ENCODE results near the gene PTDSS2. TPM values are rescaled to one million over a fixed set of nuclear protein-coding genes. Genes with fewer than 3 reads are reported as not detected.
A peak's percentile ranks its signal among the peaks of the same experiment; 100 is the strongest.

PTDSS2 gene
- total RNA-seq, 2 donors from 2014 or later = 20.6 to 22.5 TPM

DNA sequence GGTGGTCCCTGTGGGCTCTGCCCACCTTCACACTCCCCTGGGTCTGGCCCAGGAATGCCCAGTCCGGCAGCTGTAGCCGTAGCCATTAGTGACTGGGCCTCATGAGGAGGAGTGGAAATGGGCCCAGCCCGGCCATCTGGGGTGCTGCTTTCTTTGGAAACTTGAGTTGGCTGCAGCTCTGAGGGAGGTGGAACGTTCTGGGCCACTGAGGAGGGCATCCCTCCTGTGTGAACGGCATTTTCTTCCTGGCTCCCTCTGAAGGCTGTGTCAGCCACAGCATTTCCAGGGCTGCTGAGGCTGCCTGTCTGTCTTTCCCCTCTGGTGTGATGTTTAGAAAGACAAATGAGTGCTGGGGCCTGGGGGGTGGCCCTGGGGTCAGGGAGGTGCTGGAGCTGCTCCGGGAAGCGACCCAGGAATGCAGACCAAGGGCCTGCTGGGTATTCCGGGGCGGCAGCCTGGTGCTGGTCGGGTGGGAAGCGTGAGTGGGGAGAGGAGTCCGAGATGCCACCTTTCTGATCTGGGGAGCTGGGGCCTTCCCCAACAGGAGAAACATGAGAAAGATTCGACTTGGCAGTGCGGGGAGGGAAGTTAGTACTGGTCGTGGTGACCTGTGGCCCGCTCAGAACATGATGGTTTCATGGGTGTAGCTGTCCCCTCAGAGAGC is 27.1 kb downstream of the PTDSS2 start:
- ATAC-seq (replicated peaks in 1 of 2) = no peak
- Mint-ChIP-seq H3K27me3 (ENCODE audit: low read depth) (no peaks in the 10 kb centered on the region), H3K4me1 (ENCODE audit: low read depth) (no peaks in the 10 kb centered on the region), H3K4me3 (no peak overlapping the region), H3K27ac (no peak overlapping the region), H3K9me3 (no peaks in the 10 kb centered on the region), H3K36me3 (ENCODE audit: insufficient read depth in 2 of 2) (no peaks in the 10 kb centered on the region)
- no peak for DNase-seq

DNA sequence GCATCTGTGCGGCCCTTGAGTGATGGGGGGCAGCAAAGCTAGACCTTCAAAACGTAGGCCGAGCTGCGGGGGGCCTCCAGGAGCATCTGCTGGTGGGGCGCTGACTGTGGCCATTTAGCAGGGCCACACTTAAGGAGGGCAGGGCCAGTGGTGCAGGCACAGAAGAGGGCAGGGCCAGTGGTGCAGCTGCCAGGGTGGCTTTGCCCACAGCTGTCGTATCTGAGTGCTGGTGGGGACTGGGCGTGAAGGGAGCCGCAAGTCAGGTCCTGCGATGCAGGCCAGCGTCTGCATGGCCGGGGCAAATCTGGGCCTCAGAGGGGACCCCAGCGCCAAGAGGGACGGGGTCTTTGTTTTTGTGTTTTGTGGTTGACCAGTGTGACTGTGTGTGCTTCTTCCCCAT is 29.2 kb downstream of the PTDSS2 start:
- Mint-ChIP-seq H3K4me3 (no peak overlapping the region), H3K27ac (no peak overlapping the region), H3K4me1 (ENCODE audit: low read depth) (no peaks in the 10 kb centered on the region), H3K36me3 (ENCODE audit: insufficient read depth in 2 of 2) (no peaks in the 10 kb centered on the region), H3K27me3 (ENCODE audit: low read depth) (no peaks in the 10 kb centered on the region), H3K9me3 (no peaks in the 10 kb centered on the region)
- DNase-seq (no peak), ATAC-seq (replicated peaks in 1 of 2) (no peak)

DNA sequence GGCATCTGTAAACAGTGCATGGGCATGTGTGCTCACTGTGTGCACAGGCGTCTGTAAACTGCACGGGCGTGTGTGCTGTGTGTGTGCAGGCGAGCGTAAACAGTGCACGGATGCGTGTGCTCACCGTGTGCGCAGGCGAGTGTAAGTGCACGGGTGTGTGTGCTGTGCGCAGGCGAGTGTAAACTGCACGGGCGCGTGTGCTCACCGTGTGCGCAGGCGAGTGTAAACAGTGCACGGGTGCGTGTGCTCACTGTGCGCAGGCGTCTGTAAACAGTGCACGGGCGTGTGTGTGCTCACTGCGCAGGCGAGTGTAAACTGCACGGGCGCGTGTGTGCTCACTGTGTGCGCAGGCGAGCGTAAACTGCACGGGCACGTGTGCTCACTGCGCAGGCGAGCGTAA is 34.5 kb downstream of the PTDSS2 start:
- Mint-ChIP-seq H3K27me3 (ENCODE audit: low read depth) (no peaks in the 10 kb centered on the region), H3K9me3 (no peaks in the 10 kb centered on the region), H3K36me3 (ENCODE audit: insufficient read depth in 2 of 2) (no peaks in the 10 kb centered on the region), H3K4me1 (ENCODE audit: low read depth) (no peaks in the 10 kb centered on the region), H3K4me3 (no peak overlapping the region), H3K27ac (no peak overlapping the region)
- ATAC-seq (replicated peaks in 1 of 2) (no peak), DNase-seq (no peak)

DNA sequence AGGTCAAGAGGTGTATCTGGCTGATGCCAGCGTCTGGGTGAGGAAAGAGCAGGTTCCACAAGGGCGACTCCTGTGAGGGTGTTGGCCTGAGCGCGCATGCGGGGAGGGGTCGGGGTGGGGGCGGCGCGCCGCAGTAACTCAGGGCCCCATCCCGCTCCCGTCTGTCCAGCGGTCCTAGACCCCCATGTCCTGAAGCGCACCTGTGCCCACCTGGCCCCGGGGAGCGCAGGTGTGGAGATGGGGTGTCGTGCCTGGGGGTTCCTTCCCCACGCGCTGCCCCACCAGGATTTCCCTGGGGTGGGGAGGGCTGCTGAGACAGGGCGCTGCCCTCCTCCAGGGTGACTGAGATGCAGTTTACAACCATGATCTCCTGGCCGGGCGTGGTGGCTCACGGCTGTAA is 36.1 kb downstream of the PTDSS2 start:
- Mint-ChIP-seq H3K9me3 (no peaks in the 10 kb centered on the region), H3K36me3 (ENCODE audit: insufficient read depth in 2 of 2) (no peaks in the 10 kb centered on the region), H3K27ac (no peak overlapping the region), H3K27me3 (ENCODE audit: low read depth) (no peaks in the 10 kb centered on the region), H3K4me1 (ENCODE audit: low read depth) (no peaks in the 10 kb centered on the region), H3K4me3 (no peak overlapping the region)
- DNase-seq (no peak), ATAC-seq (replicated peaks in 1 of 2) (no peak)

DNA sequence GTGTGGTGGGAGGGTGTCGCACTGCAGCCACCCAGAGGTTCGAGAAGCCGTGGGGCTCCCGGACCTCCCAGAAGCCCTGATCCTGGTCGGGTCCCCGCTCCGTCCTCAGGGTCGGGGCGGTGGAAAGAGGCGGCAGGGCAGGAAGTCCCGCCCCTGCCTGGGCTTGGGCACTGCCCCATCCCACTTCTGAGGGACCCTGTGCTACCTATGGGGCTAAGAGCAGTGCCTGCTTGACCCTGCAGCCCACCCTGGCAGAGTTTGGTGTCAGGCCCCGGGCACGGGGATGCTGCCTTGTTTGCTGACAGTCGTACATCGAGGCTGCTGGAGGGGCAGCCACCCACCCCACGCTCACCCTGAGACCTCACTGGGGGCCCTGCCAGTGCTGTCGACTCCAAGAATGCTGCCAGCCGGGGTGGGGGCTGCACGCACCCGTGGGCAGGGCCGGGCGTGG is 37.5 kb downstream of the PTDSS2 start:
- H3K36me3 Mint-ChIP-seq (ENCODE audit: insufficient read depth in 2 of 2) = no peaks in the 10 kb centered on the region
- no peak for ATAC-seq (replicated peaks in 1 of 2)
- no peak for DNase-seq
- H3K27me3 Mint-ChIP-seq (ENCODE audit: low read depth) = no peaks in the 10 kb centered on the region
- H3K4me3 Mint-ChIP-seq = no peak overlapping the region
- no peak overlapping the region for H3K27ac Mint-ChIP-seq
- H3K4me1 Mint-ChIP-seq (ENCODE audit: low read depth) = no peaks in the 10 kb centered on the region
- no peaks in the 10 kb centered on the region for H3K9me3 Mint-ChIP-seq

DNA sequence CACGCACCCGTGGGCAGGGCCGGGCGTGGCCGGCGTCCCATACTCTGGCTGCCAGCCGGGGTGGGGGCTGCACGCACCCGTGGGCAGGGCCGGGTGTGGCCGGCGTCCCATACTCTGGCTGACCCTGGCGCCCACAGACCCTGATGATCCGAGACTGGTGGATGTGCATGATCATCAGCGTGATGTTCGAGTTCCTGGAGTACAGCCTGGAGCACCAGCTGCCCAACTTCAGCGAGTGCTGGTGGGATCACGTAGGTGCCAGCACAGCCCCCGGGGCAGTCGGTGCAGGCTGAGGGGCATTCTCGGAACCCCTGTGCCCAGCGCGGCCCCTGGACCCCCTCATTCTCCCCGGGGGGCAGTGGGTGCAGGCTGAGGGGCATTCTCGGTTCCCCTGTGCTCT is 38.0 kb downstream of the PTDSS2 start:
- no peaks in the 10 kb centered on the region for H3K9me3 Mint-ChIP-seq
- no peaks in the 10 kb centered on the region for H3K4me1 Mint-ChIP-seq (ENCODE audit: low read depth)
- no peaks in the 10 kb centered on the region for H3K27me3 Mint-ChIP-seq (ENCODE audit: low read depth)
- DNase-seq (no peak), ATAC-seq (replicated peaks in 1 of 2) (no peak)
- no peak overlapping the region for H3K27ac Mint-ChIP-seq
- H3K4me3 Mint-ChIP-seq = no peak overlapping the region
- no peaks in the 10 kb centered on the region for H3K36me3 Mint-ChIP-seq (ENCODE audit: insufficient read depth in 2 of 2)

DNA sequence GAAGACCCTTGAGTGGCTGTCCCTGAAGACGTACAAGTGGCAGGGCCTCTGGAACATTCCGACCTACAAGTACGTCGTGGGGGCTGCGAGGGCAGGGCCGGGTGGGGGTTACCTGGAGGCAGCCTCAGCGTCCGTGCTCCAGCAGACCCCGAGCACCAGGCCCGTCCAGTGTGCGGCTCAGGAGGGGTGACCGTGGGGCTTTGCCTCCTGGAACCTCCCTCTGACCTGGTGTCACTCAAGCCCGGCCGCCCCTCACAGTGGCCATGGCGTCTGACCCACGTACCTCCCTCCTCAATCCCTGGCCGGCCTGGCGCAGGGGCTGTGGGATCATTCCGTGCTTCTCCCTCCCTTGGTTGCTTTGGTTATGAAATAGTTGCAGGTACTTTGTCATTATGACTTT is 38.5 kb downstream of the PTDSS2 start:
- no peak overlapping the region for H3K4me3 Mint-ChIP-seq
- H3K9me3 Mint-ChIP-seq = no peaks in the 10 kb centered on the region
- no peak for DNase-seq
- H3K4me1 Mint-ChIP-seq (ENCODE audit: low read depth) = no peaks in the 10 kb centered on the region
- H3K27ac Mint-ChIP-seq = no peak overlapping the region
- H3K27me3 Mint-ChIP-seq (ENCODE audit: low read depth) = no peaks in the 10 kb centered on the region
- ATAC-seq (replicated peaks in 1 of 2) = no peak
- no peaks in the 10 kb centered on the region for H3K36me3 Mint-ChIP-seq (ENCODE audit: insufficient read depth in 2 of 2)

DNA sequence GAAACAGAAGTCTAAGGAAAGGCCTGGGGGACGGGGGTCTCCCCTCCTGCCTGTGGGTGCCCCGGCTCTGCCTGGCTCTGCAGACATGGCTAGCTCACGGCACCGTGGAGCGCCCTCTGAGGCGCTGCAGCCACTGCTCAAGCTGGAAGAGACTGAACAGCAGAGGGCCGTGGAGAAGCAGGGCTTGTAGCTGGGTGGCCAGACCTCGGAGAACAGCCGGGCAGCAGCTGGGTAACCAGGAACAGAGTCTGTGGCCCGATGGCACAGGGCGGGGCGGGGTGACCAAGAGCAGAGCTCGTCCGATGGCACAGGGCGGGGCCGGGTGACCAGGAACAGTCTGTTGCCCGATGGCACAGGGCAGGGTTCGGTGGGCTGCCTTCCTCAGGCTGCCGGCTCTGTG is 38.9 kb downstream of the PTDSS2 start:
- no peak for DNase-seq
- H3K4me3 Mint-ChIP-seq = no peak overlapping the region
- no peaks in the 10 kb centered on the region for H3K9me3 Mint-ChIP-seq
- no peaks in the 10 kb centered on the region for H3K4me1 Mint-ChIP-seq (ENCODE audit: low read depth)
- no peaks in the 10 kb centered on the region for H3K27me3 Mint-ChIP-seq (ENCODE audit: low read depth)
- H3K27ac Mint-ChIP-seq = no peak overlapping the region
- ATAC-seq (replicated peaks in 1 of 2) = no peak
- no peaks in the 10 kb centered on the region for H3K36me3 Mint-ChIP-seq (ENCODE audit: insufficient read depth in 2 of 2)

DNA sequence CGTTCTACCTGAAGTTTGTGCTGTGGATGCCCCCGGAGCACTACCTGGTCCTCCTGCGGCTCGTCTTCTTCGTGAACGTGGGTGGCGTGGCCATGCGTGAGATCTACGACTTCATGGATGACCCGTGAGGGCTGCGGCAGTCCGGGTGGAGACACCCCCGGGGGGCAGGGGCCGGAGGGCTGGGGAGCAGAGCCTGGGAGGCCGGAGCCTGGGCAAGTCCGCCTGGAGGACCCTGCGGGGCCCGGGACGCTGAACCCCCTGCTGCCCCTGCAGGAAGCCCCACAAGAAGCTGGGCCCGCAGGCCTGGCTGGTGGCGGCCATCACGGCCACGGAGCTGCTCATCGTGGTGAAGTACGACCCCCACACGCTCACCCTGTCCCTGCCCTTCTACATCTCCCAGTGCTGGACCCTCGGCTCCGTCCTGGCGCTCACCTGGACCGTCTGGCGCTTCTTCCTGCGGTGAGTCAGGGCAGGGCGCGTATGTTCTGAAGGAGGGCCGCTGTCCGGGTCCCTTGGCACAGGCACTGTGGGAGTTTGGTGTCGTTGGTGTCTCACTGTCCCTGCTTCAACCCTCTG is 39.6 kb downstream of the PTDSS2 start:
- DNase-seq = no peak
- peak in 1 of 2 donors; percentile 11 for ATAC-seq (replicated peaks in 1 of 2)
- Mint-ChIP-seq H3K9me3 (no peaks in the 10 kb centered on the region), H3K27me3 (ENCODE audit: low read depth) (no peaks in the 10 kb centered on the region), H3K27ac (no peak overlapping the region), H3K36me3 (ENCODE audit: insufficient read depth in 2 of 2) (no peaks in the 10 kb centered on the region), H3K4me3 (no peak overlapping the region), H3K4me1 (ENCODE audit: low read depth) (no peaks in the 10 kb centered on the region)

DNA sequence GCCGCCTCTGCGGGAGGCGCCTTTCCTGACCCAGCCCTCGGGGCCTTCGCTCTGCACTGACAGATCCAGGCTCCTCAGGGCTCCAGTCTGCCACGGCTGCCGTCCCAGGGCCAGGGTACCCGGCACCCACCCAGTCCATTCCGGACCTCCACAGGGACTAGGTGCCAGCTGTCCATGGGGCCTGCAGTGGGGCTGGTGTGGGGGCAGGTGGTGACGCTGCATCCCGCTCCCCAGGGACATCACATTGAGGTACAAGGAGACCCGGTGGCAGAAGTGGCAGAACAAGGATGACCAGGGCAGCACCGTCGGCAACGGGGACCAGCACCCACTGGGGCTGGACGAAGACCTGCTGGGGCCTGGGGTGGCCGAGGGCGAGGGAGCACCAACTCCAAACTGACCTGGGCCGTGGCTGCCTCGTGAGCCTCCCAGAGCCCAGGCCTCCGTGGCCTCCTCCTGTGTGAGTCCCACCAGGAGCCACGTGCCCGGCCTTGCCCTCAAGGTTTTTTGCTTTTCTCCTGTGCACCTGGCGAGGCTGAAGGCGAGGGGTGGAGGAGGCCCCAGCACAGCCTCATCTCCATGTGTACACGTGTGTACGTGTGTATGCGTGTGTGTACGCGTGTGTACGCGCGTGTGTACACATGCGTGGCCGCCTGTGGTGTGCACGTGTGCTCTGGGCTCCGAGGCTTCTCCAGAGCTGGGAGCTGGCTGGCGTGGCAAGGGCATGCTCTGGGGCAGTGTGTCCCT is 40.3 kb downstream of the PTDSS2 start:
- ATAC-seq (replicated peaks in 1 of 2) = peak in 1 of 2 donors; percentile 15
- Mint-ChIP-seq H3K36me3 (ENCODE audit: insufficient read depth in 2 of 2) (peaks cover 0 to 1% of the 10 kb centered on the region in 2 donors), H3K4me3 (no peak overlapping the region), H3K4me1 (ENCODE audit: low read depth) (no peaks in the 10 kb centered on the region), H3K9me3 (no peaks in the 10 kb centered on the region), H3K27me3 (ENCODE audit: low read depth) (no peaks in the 10 kb centered on the region), H3K27ac (no peak overlapping the region)
- no peak for DNase-seq

DNA sequence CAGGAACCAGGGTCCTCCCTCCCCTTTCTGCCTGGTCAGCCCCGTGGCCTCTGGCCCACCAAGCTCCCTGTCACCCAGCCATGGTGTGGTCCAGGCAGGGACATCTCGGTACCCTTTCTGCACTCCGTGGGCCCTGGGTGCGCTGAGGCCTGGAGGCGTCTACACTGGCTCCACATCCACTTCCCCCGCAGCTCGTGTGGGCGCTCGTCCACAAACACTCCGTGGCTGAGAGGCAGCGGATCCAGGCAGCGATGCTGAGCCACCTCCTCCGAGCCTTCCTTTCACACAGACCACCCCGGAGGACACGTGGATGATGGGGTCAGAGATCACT is 40.8 kb downstream of the PTDSS2 start:
- peak in 1 of 2 donors; percentile 3 for ATAC-seq (replicated peaks in 1 of 2)
- Mint-ChIP-seq H3K4me1 (ENCODE audit: low read depth) (no peaks in the 10 kb centered on the region), H3K4me3 (no peak overlapping the region), H3K27me3 (ENCODE audit: low read depth) (no peaks in the 10 kb centered on the region), H3K9me3 (no peaks in the 10 kb centered on the region), H3K36me3 (ENCODE audit: insufficient read depth in 2 of 2) (peaks cover 0 to 1% of the 10 kb centered on the region in 2 donors), H3K27ac (no peak overlapping the region)
- no peak for DNase-seq

DNA sequence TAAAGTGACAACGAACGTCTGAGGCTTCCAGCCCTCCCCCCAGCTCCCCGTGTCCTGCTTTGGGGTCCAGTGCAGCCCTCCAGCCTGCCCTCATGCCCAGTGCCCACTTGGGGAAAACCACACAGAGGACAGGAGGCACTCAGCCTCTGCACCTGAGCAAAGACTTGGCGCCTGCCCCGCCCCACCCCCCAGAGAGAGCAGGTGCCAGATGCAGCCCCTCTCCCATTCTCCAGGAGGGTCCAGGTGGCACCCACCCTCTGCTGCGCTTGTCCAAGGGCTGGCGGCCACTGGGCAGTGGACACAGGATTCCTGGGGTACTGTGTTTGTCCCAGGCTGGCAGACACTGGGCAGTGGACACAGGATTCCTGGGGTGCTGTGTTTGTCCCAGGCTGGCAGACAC is 41.3 kb downstream of the PTDSS2 start:
- Mint-ChIP-seq H3K36me3 (ENCODE audit: insufficient read depth in 2 of 2) (peaks cover 0 to 1% of the 10 kb centered on the region in 2 donors), H3K27ac (no peak overlapping the region), H3K27me3 (ENCODE audit: low read depth) (no peaks in the 10 kb centered on the region), H3K4me3 (no peak overlapping the region), H3K9me3 (no peaks in the 10 kb centered on the region), H3K4me1 (ENCODE audit: low read depth) (no peaks in the 10 kb centered on the region)
- DNase-seq (no peak), ATAC-seq (replicated peaks in 1 of 2) (no peak)

DNA sequence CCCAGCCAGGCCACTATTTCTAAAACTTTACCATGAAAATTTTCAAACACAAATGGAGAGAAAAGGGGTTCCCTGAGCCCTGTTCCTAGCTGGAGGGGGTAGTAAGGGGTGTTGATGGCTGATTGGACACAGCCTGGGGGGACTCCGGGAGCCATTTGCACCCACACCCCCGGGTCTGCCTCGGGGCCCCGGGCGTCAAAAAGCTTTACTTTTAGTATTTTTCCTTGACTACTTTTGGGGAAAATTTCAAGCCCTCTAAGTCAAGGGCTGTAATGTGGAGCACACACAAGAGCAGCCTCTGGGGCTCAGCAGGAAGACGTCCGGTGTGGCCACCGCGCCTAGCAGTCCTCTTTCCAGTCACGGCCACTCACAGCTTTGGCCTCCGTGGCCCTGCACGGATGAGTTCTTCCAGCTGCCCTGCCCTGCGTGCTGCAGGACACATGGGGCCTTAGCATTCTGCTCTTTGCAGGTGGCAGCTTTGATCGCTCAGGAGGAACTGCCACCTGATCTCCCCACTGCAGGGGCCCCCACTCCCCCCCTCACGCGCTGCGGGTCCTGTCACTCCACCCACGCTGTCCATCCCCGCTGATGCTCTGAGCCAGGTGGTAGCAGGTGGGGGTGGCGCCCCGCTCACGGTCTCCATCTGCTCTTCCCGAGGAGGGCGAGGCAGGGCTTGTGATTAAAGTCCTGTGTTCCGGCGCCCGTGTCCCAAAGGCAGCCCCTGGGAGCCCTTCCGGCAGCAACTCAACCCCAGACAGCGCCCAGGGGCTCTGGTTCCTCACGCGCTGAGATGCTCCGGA is 42.5 kb downstream of the PTDSS2 start:
- peaks cover 3% of the 10 kb centered on the region for H3K4me1 Mint-ChIP-seq (ENCODE audit: low read depth)
- H3K9me3 Mint-ChIP-seq = no peaks in the 10 kb centered on the region
- no peaks in the 10 kb centered on the region for H3K27me3 Mint-ChIP-seq (ENCODE audit: low read depth)
- no peak overlapping the region for H3K4me3 Mint-ChIP-seq
- ATAC-seq (replicated peaks in 1 of 2) (no peak), DNase-seq (no peak)
- H3K27ac Mint-ChIP-seq = no peak overlapping the region
- H3K36me3 Mint-ChIP-seq (ENCODE audit: insufficient read depth in 2 of 2) = peaks cover 8% of the 10 kb centered on the region in 2 donors
